NT2/D1 (cell line): Measurements from ENCODE around the gene CORIN.

Experiments used
- DNase-seq: peaks from one replicate; pipeline ENCODE4 v3.0.0-alpha.2; 2011; ENCODE audit warnings: low read depth, low spot score
- H3K27me3 ChIP-seq: 2 replicates; pipeline ENCODE4 v1.6.0; 2011; ENCODE audit warnings: mild to moderate bottlenecking; ENCODE audit not compliant: insufficient read length, insufficient read depth
- H3K36me3 ChIP-seq: 2 replicates; pipeline ENCODE4 v1.6.1; 2011; ENCODE audit warnings: mild to moderate bottlenecking, low read length, mixed read lengths; ENCODE audit not compliant: insufficient read depth, insufficient read length
- H3K4me1 ChIP-seq: 2 replicates; pipeline ENCODE4 v1.5.1; 2011; ENCODE audit not compliant: insufficient read depth, insufficient read length
- H3K4me3 ChIP-seq: 2 replicates; pipeline ENCODE4 v1.5.1; 2011; ENCODE audit warnings: low read depth; ENCODE audit not compliant: insufficient read length
- H3K9ac ChIP-seq: 2 replicates; pipeline ENCODE4 v1.6.0; 2011; ENCODE audit warnings: low read depth; ENCODE audit not compliant: insufficient read length
- H3K9me3 ChIP-seq: 2 replicates; pipeline ENCODE4 v1.5.1; 2011; ENCODE audit warnings: mild to moderate bottlenecking, low read length; ENCODE audit not compliant: insufficient read depth
- SUZ12 ChIP-seq: IDR thresholded peaks from 2 replicates; pipeline ENCODE4 v1.6.1; 2011; ENCODE audit not compliant: insufficient read length, insufficient read depth; ENCODE audit errors: extremely low read depth
- YY1 ChIP-seq: IDR thresholded peaks from 2 replicates; pipeline ENCODE4 v1.6.1; 2011; ENCODE audit not compliant: insufficient read length, insufficient read depth
- ZNF274 ChIP-seq: IDR thresholded peaks from 2 replicates; pipeline ENCODE4 v1.6.1; 2011; ENCODE audit warnings: mild to moderate bottlenecking, low read depth, low read length

CORIN gene

DNA sequence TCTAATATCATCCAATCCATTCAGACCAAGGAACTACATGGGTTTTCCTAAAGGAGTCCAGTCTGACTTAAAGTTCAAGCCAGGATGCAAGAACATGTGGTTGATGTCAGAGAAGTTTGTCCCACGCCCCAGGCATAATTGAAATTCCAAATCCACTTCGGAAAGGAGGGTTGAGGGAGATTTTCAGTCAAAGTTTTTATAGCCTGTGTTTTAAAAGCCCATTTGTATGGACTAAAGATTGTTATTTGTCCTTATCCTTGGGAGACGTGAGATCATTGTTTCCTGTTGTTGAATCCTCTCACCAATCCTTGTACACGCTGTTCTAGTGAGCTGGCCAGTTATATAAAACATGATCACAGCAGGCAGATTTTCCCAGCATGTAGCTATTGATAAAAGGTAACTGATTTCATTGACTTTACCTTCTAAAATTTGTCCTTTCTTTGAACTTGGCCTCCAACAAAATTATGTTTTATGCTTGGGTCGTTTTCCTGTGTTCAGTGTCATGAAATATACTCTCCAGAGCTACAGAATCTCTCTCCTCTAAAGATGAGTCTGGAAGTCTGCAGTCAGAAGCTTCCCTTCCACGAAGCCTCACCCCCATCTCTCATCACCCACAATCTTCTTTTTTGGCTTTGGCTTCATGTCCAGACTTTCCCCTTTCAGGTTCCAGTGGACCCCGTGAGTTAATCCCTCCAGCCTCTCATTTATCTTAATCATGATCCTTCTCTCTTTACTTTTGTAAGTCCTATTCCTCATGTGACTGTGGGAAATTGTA lies 259.9 kb downstream of the CORIN start:
- H3K27me3 ChIP-seq = no peaks in the 10 kb centered on the region
- no peak overlapping the region for H3K4me3 ChIP-seq
- TF ChIP-seq ZNF274 (no peak), YY1 (no peak), SUZ12 (no peak)
- DNase-seq = no peak
- peaks cover 5% of the 10 kb centered on the region for H3K36me3 ChIP-seq
- no peak overlapping the region for H3K9ac ChIP-seq
- no peaks in the 10 kb centered on the region for H3K4me1 ChIP-seq
- H3K9me3 ChIP-seq = no peaks in the 10 kb centered on the region

- no peak for DNase-seq
- peaks cover 7% of the 10 kb centered on the region for H3K36me3 ChIP-seq
- no peaks in the 10 kb centered on the region for H3K4me1 ChIP-seq
- TF ChIP-seq YY1 = no peak
- no peak for TF ChIP-seq SUZ12
- no peak for TF ChIP-seq ZNF274
- H3K27me3 ChIP-seq = no peaks in the 10 kb centered on the region
- no peak overlapping the region for H3K9ac ChIP-seq
- H3K4me3 ChIP-seq = no peak overlapping the region
- no peaks in the 10 kb centered on the region for H3K9me3 ChIP-seq
Measured at GRCh38 chr4:47572981-47573380, 264.9 kb downstream of the CORIN start.

- TF ChIP-seq YY1 (no peak), ZNF274 (no peak), SUZ12 (no peak)
- no peaks in the 10 kb centered on the region for H3K27me3 ChIP-seq
- H3K9me3 ChIP-seq = no peaks in the 10 kb centered on the region
- H3K4me3 ChIP-seq = no peak overlapping the region
- no peaks in the 10 kb centered on the region for H3K4me1 ChIP-seq
- H3K36me3 ChIP-seq = peaks cover 7% of the 10 kb centered on the region
- H3K9ac ChIP-seq = no peak overlapping the region
- DNase-seq = no peak
Measured at GRCh38 chr4:47570816-47571215, 267.1 kb downstream of the CORIN start.

DNA sequence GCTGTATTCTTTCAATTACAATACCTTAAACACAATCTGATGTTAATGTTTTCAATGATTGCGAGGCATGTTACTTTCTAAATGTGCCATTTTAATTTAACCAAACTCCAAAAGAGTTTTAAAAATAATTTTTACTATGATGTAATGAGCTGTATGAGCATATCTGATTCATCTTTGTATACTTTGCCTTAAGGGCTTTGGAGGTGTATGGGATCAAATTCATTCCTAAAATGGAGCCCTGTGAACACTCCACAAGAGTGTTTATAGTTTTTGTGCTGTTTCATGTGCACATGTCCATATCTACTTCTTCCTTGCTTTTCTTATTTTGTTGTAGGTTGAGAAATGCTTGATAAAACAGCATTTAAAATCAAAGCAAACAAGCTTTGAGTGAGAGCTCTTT lies 270.4 kb downstream of the CORIN start:
- H3K9ac ChIP-seq = no peak overlapping the region
- no peaks in the 10 kb centered on the region for H3K4me1 ChIP-seq
- peaks cover 7% of the 10 kb centered on the region for H3K36me3 ChIP-seq
- no peak for TF ChIP-seq YY1
- H3K9me3 ChIP-seq = no peaks in the 10 kb centered on the region
- no peaks in the 10 kb centered on the region for H3K27me3 ChIP-seq
- H3K4me3 ChIP-seq = no peak overlapping the region
- DNase-seq = no peak

DNA sequence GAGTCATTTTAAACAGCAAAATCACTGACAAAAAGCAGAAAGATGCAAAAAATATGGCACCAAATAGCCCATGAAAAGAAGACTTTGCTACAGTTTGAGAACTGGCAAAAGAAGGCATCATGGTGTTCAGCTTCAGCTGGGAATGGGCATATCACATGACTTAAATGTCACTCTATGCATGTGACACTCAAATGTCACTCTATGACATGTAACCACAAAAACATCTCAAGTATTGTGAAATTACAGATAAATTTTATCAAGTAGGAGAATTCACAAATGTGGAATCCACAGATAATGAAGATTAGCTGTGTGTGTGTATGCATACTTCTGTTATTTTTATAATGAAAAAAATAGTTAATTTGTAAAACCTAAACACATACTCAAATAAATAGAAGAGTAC lies 270.9 kb downstream of the CORIN start:
- no peak overlapping the region for H3K9ac ChIP-seq
- DNase-seq = no peak

DNA sequence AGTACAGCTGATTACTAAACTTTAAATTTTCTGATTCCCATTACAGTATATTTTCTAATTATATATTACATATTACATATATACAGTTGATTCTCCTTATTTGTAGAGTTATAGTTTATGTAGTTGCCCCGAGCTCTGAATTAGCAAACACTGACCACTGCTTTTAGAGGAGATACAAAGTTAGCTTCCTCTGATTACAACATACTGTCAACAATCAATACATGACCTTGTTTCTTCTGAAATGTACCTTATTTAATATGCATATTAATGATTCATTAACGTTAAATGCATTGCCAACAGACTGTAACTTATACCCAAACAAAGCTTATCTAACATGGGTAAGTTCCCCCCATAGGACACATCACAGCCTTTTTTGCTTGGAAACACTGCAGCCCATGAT lies 271.3 kb downstream of the CORIN start:
- TF ChIP-seq SUZ12 (no peak), YY1 (no peak), ZNF274 (no peak)
- Histone ChIP-seq H3K9me3 (no peaks in the 10 kb centered on the region), H3K9ac (no peak overlapping the region), H3K27me3 (no peaks in the 10 kb centered on the region), H3K4me1 (no peaks in the 10 kb centered on the region), H3K36me3 (peaks cover 7% of the 10 kb centered on the region), H3K4me3 (no peak overlapping the region)
- DNase-seq = no peak

More for the DNA sequence above, 270.9 kb downstream of the CORIN start:
- Histone ChIP-seq H3K4me3 (no peak overlapping the region), H3K27me3 (no peaks in the 10 kb centered on the region), H3K4me1 (no peaks in the 10 kb centered on the region), H3K9me3 (no peaks in the 10 kb centered on the region), H3K36me3 (peaks cover 7% of the 10 kb centered on the region)
- no peak for TF ChIP-seq ZNF274
- no peak for TF ChIP-seq SUZ12
- no peak for TF ChIP-seq YY1

DNA sequence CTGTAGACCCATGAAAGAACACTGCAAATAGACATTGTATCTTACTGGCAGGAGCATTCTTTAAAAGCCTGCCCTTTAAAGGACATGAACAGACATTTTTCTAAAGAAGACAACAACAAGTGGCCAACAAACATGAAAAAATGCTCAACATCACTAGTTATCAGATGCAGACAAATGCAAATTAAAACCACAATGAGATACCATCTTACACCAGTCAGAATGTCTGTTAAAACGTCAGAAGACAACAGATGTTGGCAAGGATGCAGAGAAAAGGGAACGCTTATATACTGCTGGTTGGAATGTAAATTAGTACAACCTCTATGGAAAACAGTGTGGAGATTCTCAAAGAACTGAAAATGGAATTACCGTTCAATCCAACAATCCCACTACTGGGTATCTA lies 275.6 kb downstream of the CORIN start:
- H3K4me1 ChIP-seq = no peaks in the 10 kb centered on the region
- H3K36me3 ChIP-seq = no peaks in the 10 kb centered on the region
- no peaks in the 10 kb centered on the region for H3K27me3 ChIP-seq
- no peaks in the 10 kb centered on the region for H3K9me3 ChIP-seq
- H3K9ac ChIP-seq = no peak overlapping the region
- TF ChIP-seq ZNF274 (no peak), YY1 (no peak), SUZ12 (no peak)
- H3K4me3 ChIP-seq = no peak overlapping the region
- no peak for DNase-seq
